ENCODE data around the gene PDE4B.

The PDE4B gene

DNA sequence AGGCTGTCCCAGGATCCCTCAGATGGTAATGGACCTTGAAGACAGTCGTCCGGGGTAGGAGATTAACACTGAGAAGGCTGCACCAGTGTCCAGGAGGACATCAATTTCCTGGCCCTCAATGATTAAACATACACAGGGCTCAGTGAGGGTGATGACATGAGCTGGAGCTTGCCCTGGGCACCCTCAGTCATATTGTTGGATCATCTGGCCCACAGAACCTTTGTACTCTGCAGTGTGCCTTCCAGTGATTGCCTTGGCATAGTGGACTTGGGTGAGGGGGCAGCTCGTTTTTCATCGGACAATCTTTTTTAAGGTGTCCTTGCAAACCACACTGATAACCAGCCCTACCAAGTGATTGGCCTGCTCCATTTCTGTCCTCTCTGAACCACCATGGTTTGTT lies 630.1 kb downstream of the PDE4B start:
- DNase-seq (ENCODE audit: low read depth) = no peak
- no peak overlapping the region for H3K4me3 ChIP-seq (ENCODE audit: low read length)
- TF ChIP-seq, protein P1, sequence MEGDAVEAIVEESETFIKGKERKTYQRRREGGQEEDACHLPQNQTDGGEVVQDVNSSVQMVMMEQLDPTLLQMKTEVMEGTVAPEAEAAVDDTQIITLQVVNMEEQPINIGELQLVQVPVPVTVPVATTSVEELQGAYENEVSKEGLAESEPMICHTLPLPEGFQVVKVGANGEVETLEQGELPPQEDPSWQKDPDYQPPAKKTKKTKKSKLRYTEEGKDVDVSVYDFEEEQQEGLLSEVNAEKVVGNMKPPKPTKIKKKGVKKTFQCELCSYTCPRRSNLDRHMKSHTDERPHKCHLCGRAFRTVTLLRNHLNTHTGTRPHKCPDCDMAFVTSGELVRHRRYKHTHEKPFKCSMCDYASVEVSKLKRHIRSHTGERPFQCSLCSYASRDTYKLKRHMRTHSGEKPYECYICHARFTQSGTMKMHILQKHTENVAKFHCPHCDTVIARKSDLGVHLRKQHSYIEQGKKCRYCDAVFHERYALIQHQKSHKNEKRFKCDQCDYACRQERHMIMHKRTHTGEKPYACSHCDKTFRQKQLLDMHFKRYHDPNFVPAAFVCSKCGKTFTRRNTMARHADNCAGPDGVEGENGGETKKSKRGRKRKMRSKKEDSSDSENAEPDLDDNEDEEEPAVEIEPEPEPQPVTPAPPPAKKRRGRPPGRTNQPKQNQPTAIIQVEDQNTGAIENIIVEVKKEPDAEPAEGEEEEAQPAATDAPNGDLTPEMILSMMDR (conservative IDR thresholded peaks at IDR 0.05; ENCODE audit: low read length) = no peak
